Astrocyte (in vitro differentiated cells and primary cell): ENCODE measurements around the gene TIMM44.

Experiments
- CTCF ChIP-seq: IDR thresholded peaks from 2 replicates; pipeline ENCODE4 v1.5.1; 2011; ENCODE audit warnings: low read depth, mild to moderate bottlenecking, inconsistent platforms, low read length, moderate library complexity; ENCODE audit not compliant: insufficient read depth
- EZH2 ChIP-seq: IDR thresholded peaks from 2 replicates; pipeline ENCODE4 v1.6.1; 2012; ENCODE audit warnings: mild to moderate bottlenecking, low read length, inconsistent platforms; ENCODE audit not compliant: insufficient read depth

GRCh38 chr19:7927605-7928333 is 15.7 kb downstream of the TIMM44 start:
- no peak for TF ChIP-seq CTCF
- TF ChIP-seq EZH2, result no peak
